GM21786 (cell line): ENCODE measurements around the gene MADCAM1.
A peak's percentile ranks its signal among the peaks of the same experiment; 100 is the strongest.

Experiments
- ATAC-seq: cut with Tn5 transposase; IDR thresholded peaks from one replicate; pipeline ENCODE4 v1.9.1; 2021; ENCODE audit not compliant: unreplicated experiment

The MADCAM1 gene

DNA sequence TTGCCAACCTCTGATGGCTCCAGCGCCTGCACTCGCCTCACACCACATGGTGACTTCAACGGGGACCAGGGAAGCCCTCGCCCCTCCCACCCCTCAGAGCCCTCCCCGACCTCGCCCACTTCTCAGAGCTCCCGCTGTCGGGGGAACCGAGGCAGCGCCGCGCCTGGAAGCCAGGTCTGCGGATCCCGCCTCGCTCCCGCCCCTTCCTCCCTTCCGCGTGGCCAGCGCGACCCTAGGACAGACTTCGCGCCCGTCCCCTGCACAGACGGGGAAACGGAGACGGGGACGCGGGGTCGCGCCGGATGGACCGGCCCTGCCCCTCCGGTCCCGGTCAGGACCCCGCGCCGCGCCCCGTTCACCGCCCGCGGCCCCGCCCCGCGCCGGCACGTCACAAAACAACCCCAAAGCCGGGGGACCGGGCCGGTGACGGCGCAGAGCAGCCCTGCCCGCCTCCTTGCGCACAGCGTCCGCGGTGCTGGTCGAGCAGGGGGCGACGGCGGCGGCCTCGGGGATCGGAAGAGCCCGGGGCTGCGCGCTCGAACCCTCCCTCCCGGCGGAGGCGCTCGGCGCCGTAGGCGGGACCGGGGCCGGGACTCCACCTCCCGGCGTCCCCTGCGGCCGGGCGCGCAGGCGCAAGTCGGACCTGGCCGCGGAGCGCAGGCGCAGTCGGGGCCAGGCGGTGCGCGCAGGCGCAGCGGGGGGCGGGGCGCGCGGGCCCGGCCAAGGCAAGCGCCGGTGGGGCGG, 34.9 kb downstream of the MADCAM1 start:
- peak; percentile 56 for ATAC-seq

DNA sequence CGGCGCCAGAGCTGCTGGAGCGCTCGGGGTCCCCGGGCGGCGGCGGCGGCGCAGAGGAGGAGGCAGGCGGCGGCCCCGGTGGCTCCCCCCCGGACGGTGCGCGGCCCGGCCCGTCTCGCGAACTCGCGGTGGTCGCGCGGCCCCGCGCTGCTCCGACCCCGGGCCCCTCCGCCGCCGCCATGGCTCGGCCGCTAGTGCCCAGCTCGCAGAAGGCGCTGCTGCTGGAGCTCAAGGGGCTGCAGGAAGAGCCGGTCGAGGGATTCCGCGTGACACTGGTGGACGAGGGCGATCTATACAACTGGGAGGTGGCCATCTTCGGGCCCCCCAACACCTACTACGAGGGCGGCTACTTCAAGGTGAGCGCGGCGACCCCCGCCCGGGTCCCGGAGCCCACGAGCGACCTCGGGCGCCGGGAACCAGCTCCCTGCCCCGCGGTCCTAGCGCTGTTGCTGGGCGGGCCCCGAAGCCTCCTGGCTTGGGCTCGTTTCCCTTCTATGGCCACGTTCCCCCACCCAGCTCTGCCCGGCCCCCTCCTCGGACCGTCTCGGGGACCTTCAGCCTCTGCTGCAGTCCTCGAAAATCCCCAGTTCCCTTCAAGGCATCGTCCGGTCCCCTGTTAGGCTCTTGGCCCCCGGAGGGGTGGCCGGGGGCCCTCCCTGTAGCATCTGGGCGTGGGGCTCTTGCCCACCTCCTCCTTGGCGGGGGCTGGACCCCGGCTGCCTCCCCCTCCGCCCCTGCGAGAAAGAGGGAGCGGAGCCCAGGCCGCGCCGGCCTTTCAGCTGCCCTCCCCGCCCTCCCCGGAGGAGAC, 35.7 kb downstream of the MADCAM1 start, which contains the start of gene CDC34:
Gene CDC34 (plus strand): TSS at position 8 of the 808 bp plus-strand sequence. CDS start 172 bp downstream, at position 180.
- ATAC-seq, result no peak

DNA sequence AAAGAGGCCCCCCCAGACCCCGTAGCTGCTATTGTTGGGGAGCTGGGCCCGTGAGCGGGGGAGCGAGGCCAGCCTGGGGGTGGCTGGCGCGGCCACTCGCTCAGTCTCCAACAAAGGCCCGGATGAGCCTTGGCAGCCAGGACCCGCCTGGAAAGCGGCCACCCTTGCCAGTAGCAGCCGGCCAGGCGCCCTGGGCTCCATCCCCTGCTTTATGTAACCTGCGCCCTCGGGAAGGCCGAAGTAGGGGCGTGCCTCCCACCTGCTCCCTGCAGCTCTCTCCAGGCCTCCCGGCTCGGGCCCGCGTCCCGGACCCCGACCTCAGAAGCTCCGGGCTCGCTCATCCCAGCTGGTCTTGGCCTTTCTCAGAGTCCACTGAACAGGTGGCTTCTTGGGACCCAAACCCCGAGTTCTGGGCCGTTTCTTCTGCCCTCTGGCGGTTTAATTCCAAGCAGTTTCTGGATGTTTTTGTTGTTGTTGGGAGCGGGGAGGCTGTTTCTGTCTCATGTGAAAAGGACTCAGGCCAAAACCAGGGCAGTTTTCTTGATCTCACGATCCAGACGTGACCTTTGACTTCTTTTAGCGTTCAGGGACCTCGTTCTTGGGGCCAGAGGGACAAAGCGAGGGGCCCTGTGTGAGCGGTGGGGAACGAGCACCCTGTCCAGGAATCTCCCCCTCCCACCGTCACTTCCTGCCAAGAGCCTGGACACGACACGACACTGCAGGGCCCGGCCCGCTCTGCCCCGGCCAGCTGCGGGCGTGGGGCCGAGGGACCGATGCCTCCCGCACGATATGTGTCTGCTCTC, 36.5 kb downstream of the MADCAM1 start:
- ATAC-seq, result no peak

DNA sequence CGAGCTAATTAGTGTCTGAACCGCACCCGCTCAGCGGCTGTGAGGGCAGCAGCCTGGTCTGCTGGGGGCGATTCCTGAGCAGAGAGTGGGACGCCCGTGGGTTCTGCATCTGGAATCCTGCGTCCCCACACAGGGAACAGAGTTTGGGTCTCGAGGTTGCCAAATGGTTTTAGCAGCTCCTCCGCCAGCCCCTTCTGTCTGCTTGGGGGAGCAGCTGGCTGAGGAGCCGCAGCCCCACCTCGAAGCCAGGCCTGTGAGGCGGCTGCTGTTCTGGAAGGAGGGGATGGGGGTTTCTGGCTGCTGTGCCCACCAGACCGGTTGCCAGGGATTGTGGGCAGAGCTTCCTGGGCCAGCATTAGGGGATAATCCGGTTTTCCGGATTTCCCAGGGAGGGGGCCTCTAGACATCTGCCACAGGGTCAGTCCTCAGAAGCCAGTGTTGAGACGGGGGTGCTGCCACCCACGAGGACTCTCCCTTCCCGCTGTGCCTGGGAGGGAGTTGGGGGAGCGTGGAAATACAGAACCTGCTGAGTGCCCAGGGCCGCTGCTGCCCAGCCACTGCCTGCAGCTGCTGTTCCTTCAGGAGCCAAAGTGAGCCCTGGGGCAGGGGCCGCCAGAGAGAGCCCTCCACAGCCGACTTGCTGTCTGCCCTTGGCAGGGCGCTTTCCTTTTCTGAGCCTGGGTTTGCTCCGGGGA, 37.2 kb downstream of the MADCAM1 start:
- no peak for ATAC-seq

DNA sequence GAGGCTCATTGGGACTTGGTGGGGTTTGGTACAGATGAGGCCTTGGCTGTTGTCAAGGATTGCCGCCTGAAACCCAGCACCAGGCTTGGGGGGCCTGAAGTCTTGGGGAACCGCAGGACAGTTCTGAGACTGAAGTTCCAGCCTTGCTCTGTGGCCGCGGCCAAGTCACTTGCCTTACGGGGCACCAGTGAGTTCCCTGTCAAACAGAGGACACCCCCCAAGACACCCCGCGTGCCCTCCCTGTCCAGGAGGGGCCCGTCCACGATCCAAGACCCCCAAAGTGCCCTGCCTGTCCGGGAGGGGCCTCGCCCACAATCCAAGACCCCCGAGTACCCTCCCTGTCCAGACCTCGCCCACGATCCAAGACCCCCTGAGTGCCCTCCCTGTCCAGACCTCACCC, 37.8 kb downstream of the MADCAM1 start:
- ATAC-seq, result no peak

DNA sequence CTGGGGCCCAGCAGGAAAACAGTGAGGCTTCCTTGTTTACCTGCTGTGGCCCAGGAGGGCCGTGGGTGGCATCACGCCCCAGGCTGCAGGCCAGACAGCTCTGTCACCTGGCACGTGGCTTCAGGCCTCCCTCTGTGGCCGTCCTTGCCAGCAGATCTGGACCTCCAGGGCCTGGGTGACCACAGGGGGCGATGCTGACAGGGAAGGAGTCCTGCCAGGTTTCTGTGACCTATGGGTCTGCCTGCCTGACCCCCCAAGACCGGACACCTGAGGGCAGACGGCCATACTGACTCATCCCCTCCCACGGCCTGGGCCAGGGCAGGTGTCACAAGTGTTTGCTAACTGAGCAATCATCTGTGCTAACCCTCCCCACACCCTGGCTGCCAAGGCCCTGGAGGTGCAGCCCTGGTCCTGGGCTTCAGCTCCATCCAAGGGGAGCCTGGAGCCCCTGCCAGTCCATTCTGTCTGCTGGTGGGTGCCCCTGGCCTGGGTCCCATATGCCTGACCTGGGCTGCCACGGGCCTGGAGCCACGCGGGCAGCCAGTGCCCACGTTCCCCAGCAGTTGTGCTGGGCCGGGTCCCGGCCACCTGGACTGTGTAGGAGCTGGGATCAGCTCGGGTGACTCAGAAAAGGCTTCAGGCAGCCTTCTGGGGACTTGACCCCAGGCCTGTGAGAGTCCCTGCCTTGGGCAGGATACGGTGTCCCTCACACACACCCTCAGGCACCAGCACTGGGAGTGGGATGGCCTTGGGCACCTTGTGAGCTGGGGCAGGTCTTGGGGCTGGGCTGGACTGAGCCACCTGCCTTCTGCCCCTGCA, 38.9 kb downstream of the MADCAM1 start:
- ATAC-seq, result no peak

DNA sequence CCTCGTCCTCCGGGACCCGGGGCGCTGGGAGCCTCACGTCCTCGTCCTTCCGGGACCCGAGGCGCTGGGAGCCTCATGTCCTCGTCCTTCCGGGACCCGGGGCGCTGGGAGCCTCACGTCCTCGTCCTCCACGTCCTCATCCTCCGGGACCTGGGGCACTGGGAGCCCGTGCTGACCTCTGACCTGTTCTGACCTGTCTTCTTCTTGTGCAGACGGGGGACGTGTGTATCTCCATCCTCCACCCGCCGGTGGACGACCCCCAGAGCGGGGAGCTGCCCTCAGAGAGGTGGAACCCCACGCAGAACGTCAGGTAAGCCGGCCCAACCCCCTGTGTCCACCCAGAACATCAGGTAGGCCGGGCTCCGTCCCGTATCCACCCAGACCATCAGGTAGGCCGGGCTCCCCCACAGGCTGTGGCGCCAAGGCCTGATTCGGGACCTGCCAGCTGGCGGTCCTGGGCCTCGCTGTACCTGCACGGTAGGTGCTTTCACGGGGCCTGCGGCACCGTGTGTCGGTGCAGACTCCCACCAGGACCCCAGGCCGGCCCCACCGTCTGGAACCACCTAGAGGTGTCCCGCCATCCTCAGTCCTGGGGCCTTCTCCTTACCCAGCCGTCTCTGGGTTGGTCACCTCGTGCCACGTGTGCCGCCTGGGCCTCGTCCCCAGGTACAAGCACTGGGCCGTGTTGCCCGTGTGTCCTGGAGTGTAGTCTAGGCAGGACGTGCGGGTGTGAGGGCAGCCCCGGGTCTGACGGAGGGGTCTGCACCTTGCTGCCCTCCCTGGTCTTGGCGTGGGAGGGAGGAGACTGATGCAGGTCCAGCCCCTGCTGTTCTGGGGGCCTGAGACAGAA, 40.0 kb downstream of the MADCAM1 start:
- no peak for ATAC-seq

DNA sequence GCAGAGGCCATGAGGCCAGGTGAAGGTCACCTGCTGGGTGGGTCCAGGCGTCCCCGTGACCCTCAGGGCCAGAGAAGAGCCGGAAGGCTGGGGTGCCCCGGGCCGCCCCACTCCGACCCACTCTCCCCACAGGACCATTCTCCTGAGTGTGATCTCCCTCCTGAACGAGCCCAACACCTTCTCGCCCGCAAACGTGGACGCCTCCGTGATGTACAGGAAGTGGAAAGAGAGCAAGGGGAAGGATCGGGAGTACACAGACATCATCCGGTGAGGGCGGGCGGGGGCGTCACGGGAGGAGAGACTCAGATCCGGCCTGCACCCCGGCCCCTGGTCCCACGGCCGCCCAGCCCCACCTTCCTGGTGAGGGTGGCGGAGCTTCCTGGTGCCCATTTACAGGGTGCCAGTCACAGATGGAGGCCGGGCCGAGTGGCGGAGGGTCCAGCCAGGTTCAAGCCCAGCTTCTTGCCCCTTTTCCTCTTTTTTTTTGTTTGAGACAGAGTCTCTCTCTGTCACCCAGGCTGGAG, 40.7 kb downstream of the MADCAM1 start:
- no peak for ATAC-seq

DNA sequence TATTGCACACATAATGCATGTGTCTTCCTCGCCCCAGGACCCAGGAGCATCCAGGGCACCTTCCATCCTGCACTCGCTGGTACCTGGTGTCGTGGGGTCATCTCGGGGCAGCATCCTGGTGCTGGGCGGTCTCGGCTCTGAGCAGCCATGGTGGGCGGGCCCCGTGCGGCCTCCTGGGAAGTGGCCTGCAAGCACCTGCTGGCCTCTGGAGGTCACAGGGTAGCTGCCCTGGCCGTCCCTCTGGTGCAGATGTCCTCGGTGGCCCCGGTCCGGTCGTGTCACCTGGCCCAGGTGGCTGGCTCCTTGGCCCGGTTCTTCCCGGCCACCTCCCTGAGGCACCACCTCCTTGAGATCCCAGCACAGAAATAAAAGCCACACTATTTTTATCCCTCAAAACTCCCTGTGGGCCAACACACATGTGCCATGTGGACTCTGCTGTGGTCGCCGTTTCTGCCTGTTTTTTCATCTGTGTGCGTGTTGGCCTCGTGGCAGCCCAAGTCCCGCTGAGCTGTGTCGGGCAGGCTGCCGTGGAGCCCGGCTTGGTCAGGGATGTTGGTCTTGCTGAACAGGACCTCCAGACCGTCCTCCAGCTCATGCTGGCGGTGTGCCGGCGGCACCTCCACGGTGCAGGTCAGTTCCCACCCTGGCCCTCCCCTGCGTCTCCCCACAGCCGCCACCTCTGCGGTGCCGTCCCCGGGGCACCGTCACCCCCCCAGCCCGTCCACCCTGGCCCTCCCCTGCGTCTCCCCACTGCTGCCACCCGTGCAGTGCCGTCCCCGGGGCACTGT, 42.5 kb downstream of the MADCAM1 start:
- no peak for ATAC-seq

DNA sequence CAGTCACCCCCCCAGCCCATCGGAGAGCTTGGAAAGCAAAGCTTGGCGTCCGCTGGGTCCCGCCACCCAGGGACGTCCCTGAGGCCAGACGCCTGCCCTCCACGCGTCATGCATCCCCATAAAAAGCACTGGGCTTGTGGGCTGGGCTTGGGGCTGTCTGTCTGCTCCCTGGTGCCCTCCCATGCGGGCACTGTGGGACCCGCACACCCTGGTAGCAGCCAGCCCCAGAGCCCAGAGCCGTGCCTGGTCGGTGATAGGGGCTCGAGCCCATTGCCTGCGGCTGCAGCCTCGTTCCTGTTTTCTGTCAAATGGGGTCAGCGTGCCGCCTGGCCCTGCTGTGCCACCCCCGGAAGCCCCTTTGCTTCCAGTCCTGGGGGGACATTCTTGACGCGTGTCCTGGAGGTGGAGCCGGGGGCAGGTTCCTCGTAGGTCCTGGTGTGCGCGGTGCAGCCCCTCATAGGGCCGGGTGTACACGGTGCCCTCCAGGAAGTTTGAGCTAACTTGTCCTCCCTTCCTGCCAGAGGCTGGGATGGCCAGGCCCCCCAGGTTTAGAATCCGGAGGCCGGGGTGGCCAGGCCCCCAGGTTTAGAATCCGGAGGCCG, 43.2 kb downstream of the MADCAM1 start:
- no peak for ATAC-seq

DNA sequence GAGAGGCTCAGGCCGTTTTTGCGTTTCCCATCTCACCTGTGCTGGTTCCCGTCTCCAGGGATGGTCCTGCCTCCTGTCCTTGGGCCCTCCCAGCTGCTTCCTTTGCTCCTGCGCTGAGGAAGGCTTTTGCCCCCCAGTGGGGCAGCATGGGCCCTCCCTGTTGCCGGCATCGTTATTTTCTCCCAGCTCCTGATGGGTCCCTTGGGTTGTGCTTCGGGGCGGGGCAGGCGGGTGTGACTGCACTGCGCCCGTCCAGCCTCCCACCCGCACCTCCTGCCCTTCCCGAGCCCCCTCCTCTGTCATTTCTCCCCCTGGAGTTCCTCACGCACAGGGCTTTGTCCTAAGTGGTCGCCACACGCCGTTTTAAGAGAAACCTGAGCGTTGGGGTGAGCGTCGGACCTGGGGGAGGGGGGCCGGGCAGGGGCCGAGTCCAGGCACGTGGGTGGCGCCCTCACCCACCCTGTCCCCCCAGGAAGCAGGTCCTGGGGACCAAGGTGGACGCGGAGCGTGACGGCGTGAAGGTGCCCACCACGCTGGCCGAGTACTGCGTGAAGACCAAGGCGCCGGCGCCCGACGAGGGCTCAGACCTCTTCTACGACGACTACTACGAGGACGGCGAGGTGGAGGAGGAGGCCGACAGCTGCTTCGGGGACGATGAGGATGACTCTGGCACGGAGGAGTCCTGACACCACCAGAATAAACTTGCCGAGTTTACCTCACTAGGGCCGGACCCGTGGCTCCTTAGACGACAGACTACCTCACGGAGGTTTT, 44.8 kb downstream of the MADCAM1 start:
- no peak for ATAC-seq

DNA sequence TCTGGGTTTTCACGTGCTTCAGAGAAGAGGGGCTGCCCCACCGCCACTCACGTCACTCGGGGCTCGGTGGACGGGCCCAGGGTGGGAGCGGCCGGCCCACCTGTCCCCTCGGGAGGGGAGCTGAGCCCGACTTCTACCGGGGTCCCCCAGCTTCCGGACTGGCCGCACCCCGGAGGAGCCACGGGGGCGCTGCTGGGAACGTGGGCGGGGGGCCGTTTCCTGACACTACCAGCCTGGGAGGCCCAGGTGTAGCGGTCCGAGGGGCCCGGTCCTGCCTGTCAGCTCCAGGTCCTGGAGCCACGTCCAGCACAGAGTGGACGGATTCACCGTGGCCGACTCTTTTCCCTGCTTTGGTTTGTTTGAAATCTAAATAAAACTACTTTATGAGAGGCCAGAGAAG, 45.4 kb downstream of the MADCAM1 start:
- no peak for ATAC-seq

DNA sequence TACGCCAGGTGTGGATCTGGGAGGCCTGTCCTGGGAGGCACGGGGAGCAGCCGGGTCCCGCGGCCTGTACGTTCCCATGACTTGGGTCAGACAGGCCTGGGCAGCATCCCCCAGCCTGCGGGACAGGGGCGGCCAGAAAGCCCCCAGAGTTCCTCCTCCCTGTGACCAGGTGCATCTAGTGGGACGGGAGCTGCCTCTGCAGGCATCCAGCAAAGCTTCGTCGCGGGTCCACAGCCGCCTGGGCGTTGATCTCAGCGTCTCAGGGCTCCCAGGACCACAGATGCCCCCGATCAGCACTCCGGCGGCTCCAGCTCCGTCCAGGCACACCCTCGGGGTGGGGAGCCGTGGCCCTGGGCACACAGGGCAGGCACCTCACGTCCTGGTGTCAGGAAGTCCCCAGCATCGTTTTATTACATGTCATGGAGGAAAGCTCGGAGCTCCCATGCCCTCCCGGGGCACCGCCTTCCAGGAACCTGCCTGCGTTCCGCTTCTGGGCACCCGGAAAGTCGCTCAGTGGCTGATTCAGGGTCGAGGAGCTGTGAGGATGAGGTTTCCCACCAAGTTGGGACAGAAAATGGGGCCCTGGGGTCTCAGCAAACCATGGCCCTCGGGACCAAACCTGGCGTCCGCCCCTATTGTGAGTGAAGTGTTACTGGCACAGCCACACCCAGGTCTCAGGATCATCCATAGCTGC, 46.0 kb downstream of the MADCAM1 start:
- ATAC-seq, result no peak

DNA sequence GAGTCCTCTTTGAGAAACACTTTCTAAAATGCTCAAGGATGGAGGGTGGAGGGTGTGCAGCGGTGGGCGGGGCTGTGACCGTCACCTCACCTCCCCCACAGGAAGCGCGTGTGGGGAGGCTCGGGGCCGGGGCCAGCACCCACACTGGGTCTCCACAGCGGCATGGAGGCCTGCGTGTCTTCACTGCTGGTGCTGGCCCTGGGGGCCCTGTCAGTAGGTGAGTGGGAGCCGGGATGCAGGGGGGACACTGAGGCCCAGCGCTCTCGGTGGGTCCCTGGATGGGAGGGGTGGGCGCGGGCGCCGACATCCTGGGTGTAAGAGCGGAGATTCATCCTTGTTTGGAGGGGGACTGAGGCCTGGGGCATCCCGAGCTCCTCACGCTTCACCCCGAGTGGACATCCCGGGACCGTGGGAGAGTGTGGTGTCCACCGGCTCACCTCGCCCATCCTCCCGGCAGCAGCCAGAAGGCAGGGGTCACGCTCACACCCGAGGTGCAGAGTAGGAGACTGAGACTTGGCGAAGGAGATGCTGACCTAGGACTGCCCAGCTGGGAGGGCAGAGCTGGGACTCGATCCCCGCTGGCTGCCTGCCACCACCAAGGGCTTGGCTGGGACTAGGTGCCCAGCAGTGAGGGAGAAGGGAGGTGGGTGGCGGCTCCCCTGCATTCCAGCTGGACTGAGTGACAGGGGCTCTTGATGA, 47.8 kb downstream of the MADCAM1 start, which contains the start of gene GZMM:
Gene GZMM (plus strand): TSS at position 144 of the 699 bp plus-strand sequence. CDS start 19 bp downstream, at position 163.
- ATAC-seq, result no peak

DNA sequence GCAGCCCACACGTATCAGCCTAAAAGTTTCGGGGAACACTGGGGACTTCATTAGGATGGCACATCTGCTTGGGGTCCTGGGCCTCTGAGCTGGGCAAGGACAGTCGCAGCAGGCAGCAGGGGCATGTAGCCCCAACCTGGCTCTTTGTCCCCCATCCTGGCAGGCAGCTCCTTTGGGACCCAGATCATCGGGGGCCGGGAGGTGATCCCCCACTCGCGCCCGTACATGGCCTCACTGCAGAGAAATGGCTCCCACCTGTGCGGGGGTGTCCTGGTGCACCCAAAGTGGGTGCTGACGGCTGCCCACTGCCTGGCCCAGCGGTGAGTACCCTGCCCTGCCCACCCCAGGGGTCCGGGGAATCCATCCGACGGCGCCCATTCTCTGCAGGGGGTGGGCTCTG, 50.8 kb downstream of the MADCAM1 start:
- no peak for ATAC-seq
